Measurements from ENCODE around the gene RELN.
"Not testable (repeated sequence)": the region's sequence is repeated elsewhere in the genome, so short reads cannot be mapped to it uniquely, and the experiment has no call there.

The RELN gene

DNA sequence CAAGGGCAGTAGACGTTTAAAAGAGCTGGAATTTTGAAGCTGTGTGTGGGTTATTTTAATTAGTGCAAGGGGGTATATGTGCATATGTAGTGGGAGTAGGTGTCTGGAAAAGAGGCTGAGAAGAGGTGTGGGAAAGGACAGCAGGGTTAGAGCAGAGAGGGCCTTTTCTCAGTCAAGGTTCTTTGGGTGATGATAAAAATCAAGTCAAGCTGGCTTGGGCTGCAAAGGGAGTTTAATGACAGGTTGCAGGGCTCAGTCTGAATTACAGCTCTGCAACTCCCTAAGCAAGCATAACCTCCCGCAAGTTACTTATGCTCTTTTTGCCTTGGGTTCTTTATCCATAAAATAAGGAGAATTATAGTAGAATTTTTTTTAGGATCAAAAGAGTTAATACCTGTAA is 83.5 kb downstream of the RELN start:
- H4K20me1 ChIP-seq = no peaks in the 10 kb centered on the region
- H3K4me3 ChIP-seq = no peak overlapping the region
- H3K4me2 ChIP-seq = no peak overlapping the region
- no peak overlapping the region for H3K27ac ChIP-seq
- no peak for TF ChIP-seq Cebpa-rat (IDR thresholded peaks at IDR 0.05)
- no peaks in the 10 kb centered on the region for H3K36me3 ChIP-seq
- H3K4me1 ChIP-seq = no peaks in the 10 kb centered on the region
- H3K9ac ChIP-seq = no peak overlapping the region
- no peaks in the 10 kb centered on the region for H3K27me3 ChIP-seq
- H3K9me3 ChIP-seq = no peaks in the 10 kb centered on the region

DNA sequence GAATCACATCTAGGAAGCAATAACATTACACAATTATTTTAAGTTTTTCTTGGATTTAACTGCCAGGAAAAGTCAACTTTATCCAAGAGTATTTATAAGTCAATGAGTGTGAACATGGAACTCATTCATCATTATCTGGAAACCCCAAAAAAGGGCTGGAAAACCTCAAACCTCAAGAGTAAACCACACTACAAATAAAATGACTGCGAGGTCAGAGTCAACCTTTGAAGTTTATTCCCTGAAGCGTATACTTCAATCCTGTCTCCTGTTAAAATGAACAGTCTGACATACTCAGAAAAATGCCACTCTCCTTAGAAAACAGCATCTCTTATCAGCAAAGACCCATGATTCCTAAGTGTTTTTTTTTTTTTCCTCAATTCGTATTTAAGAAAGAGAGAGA is 86.5 kb downstream of the RELN start:
- no peak for TF ChIP-seq Cebpa-rat (IDR thresholded peaks at IDR 0.05)
- no peak overlapping the region for H3K9ac ChIP-seq
- H3K4me3 ChIP-seq = no peak overlapping the region
- H3K27me3 ChIP-seq = no peaks in the 10 kb centered on the region
- H3K36me3 ChIP-seq = no peaks in the 10 kb centered on the region
- H3K9me3 ChIP-seq = no peaks in the 10 kb centered on the region
- no peak overlapping the region for H3K27ac ChIP-seq
- no peaks in the 10 kb centered on the region for H3K4me1 ChIP-seq
- no peaks in the 10 kb centered on the region for H4K20me1 ChIP-seq
- no peak overlapping the region; the same call in 1 of the 2 replicates for H3K4me2 ChIP-seq

DNA sequence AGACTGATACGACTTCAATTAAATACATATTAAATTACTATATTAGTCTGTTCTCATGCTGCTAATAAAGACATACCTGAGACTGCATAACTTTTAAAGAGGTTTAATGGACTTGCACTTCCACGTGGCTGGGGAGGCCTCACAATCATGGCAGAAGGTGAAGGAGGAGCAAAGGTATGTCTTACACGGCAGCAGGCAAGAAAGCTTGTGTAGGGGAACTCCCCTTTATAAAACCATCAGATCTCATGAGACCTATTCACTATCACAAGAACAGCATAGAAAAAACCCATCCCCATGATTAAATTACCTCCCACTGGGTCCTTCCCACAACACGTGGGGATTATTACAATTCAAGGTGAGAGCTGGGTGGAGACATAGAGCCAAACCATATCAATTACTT is 92.6 kb downstream of the RELN start:
- H3K27me3 ChIP-seq = not testable (repeated sequence)

DNA sequence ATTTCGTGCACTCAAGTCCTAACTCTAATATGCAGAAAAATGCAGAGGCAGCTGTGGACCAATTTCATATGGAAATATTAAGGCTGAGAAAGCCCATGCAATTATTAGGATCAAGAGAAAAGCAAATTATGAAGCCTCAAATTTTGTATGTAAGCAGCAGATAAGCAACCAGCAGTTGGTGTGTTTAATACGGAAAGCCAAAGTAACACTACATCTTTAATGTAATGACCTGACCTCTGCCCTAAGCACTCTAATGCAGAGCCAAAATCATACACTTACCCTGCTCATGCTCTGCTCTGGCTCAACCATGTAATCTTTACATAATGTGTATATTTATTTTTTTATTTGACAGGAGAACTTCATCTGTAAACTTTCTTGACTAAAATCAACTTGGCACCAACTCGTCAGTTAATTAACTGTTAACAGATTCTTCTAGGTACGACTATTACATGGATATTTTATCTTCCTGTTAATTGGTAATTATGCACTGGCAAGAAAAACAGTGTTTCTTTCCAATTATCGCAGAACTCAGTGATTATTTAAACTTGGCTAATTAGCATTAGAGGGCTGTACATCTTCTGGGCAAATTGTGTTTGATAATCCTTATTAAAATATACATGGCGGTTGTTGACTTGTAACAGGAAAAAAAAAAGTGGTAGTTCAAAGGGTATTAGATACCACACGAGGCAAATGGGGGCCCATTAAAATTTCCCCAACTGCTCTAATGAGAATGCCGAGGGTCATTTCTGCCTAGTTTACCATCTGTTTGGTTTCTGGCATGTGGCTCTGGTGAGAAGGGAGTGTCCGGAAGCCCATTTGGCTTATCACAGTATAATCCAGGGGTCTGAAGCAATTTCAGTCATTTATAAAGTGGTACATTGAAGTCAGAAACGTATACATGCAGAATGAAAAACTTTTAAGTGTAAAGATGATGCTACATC is 94.5 kb downstream of the RELN start:
- H3K4me1 ChIP-seq = no peaks in the 10 kb centered on the region
- no peaks in the 10 kb centered on the region for H3K9me3 ChIP-seq
- H4K20me1 ChIP-seq = no peaks in the 10 kb centered on the region
- H3K4me3 ChIP-seq = no peak overlapping the region
- H3K27ac ChIP-seq = no peak overlapping the region
- H3K4me2 ChIP-seq = no peak overlapping the region
- H3K27me3 ChIP-seq = no peaks in the 10 kb centered on the region; the same call in 1 of the 2 replicates
- H3K36me3 ChIP-seq = no peaks in the 10 kb centered on the region
- no peak for TF ChIP-seq Cebpa-rat (IDR thresholded peaks at IDR 0.05)
- no peak overlapping the region for H3K9ac ChIP-seq

More for the DNA sequence above, 92.6 kb downstream of the RELN start:
- not testable (repeated sequence) for H4K20me1 ChIP-seq, H3K4me1 ChIP-seq, H3K36me3 ChIP-seq, H3K27ac ChIP-seq, H3K9ac ChIP-seq, H3K4me3 ChIP-seq, H3K4me2 ChIP-seq, H3K9me3 ChIP-seq

DNA sequence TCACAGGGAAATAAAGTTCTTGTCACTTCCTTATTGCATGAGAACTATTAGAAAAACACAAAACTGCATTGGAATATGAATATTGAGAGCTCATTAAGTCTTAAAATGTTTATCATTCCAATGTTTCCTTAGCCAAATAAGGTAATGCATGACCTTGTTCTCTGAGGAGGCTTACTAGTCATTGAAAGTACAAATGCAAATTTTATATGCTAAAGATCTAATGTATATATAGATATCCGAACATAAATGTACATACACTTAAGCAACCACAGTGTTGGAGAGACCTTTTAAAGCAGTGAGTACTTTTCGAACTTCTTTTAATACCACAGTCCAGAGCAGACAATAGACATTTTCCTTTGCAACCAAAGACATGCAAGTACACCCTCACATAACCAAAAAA is 96.1 kb downstream of the RELN start:
- H3K4me1 ChIP-seq = no peaks in the 10 kb centered on the region
- no peak for TF ChIP-seq Cebpa-rat (IDR thresholded peaks at IDR 0.05)

DNA sequence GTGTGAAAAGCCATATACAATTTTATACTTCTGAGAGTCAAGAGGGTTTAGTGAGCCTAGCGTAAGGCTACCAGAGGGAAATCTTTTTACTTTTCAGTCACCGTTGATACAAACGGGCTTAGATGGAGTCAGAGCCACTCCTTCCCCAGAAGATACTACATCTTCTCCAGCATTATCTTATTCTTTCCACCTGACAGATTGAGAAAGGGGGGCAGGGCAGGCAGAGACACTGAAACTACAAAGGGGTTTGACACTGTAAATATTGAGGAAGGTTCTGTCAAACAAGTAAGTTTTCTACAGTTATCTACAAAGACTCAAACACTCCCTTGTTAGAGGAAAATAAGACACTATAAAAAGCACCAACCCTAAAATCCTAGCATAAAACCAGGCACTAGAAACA is 100.0 kb downstream of the RELN start:
- Histone ChIP-seq H3K9ac (no peak overlapping the region), H3K4me3 (no peak overlapping the region), H3K27me3 (no peaks in the 10 kb centered on the region; the same call in 1 of the 2 replicates), H3K36me3 (no peaks in the 10 kb centered on the region), H3K9me3 (no peaks in the 10 kb centered on the region), H3K4me1 (no peaks in the 10 kb centered on the region), H3K27ac (no peak overlapping the region), H3K4me2 (no peak overlapping the region), H4K20me1 (no peaks in the 10 kb centered on the region)
- no peak for TF ChIP-seq Cebpa-rat (IDR thresholded peaks at IDR 0.05)

More for the DNA sequence above, 96.1 kb downstream of the RELN start:
- no peak overlapping the region for H3K4me2 ChIP-seq
- H3K36me3 ChIP-seq = no peaks in the 10 kb centered on the region
- H3K9ac ChIP-seq = no peak overlapping the region
- H3K9me3 ChIP-seq = no peaks in the 10 kb centered on the region
- no peaks in the 10 kb centered on the region; the same call in 1 of the 2 replicates for H3K27me3 ChIP-seq
- H3K27ac ChIP-seq = no peak overlapping the region
- H4K20me1 ChIP-seq = no peaks in the 10 kb centered on the region
- no peak overlapping the region for H3K4me3 ChIP-seq

DNA sequence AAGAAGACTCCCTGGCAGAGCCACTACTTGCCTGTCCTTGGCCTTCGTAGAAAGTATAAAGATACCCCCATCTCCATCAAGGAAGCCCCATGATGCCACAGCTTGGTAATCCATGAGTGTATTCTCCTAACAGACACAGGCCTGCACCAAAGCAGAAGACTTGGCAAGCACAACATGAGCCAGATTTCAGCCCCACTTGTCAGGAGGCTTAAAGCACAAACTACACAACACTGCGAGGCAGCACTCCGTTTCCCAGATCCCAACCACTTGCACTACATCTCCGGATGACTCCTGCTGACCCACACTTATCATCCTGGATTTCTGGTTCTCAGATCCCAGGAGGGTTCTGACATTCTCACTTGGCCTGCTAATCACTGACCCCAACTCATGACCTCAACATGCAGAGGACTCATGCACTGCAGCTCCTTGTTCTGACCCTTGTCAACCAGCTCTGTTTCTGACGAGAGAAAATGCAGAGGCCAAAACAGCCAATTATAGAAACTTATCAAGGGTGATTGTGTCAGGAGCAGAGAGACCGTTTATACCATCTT is 100.8 kb downstream of the RELN start:
- Histone ChIP-seq H3K9me3 (no peaks in the 10 kb centered on the region), H3K4me2 (no peak overlapping the region), H3K36me3 (no peaks in the 10 kb centered on the region), H3K4me1 (no peaks in the 10 kb centered on the region), H3K27me3 (no peaks in the 10 kb centered on the region; the same call in 1 of the 2 replicates), H3K4me3 (no peak overlapping the region), H3K9ac (no peak overlapping the region), H4K20me1 (no peaks in the 10 kb centered on the region), H3K27ac (no peak overlapping the region)
- TF ChIP-seq Cebpa-rat (IDR thresholded peaks at IDR 0.05) = no peak

DNA sequence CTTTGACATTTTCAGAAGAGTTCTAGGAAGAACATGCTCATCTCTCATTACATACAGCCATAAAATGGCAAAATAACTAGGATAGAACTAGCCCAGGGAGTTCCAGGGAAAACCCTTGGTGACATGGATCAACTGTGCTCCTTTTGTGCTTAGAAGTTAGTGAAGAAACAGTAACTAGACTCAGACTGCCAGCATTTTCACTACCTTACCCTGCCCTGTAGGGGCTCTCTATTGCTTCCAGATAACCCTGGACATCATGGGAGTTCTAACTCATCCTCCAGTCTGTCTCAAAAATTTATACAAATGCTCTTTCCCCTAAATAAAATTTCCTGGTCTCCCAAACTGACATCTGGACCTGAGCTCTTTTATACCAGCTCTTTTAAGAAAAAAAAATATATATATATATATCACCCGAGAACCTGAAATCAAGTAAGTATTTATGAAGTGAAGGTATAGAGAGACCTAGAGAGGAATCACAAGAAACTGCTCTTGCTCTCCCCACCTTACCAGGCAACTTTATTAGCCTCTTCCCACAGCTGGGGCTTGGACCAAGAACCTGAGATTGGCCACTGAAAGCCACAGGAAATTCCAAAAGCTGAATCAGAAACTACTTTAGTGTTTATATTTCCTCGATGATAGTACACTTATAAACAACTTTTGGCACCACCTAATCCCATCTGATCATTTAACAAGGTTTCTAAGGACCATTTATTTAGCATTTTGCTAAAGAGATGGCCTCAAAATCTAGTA is 101.4 kb downstream of the RELN start:
- Histone ChIP-seq H3K36me3 (no peaks in the 10 kb centered on the region), H3K27ac (no peak overlapping the region), H3K4me2 (no peak overlapping the region), H3K27me3 (no peaks in the 10 kb centered on the region; the same call in 1 of the 2 replicates), H3K4me3 (no peak overlapping the region), H3K9ac (no peak overlapping the region), H4K20me1 (no peaks in the 10 kb centered on the region), H3K4me1 (no peaks in the 10 kb centered on the region), H3K9me3 (no peaks in the 10 kb centered on the region)
- no peak for TF ChIP-seq Cebpa-rat (IDR thresholded peaks at IDR 0.05)

DNA sequence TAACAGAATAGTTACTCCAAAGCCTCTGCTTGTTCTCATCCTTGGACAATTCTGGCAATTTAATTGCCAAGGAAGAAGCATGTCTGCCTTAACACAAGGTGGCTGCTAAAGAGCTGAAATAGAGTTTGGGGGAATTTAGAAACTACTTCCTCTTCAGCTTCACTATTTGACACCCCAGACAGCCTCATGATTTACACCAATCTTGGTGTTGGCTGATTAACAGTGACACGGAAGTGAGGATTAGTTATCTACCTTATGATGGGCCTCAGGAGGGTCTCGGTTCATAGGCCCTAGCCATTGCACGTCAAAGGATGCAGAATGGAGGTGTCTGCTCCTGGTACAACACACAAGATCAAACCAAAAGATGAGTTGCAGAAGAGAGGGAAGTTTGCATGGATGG is 102.4 kb downstream of the RELN start:
- no peak overlapping the region for H3K4me2 ChIP-seq
- no peak overlapping the region for H3K9ac ChIP-seq
- no peaks in the 10 kb centered on the region for H3K36me3 ChIP-seq
- no peak overlapping the region for H3K4me3 ChIP-seq
- no peaks in the 10 kb centered on the region for H3K4me1 ChIP-seq
- H3K27ac ChIP-seq = no peak overlapping the region
- TF ChIP-seq Cebpa-rat (IDR thresholded peaks at IDR 0.05) = no peak
- no peaks in the 10 kb centered on the region for H4K20me1 ChIP-seq
- H3K27me3 ChIP-seq = no peaks in the 10 kb centered on the region; the same call in 1 of the 2 replicates
- H3K9me3 ChIP-seq = no peaks in the 10 kb centered on the region

All from BLaER1 (cell line).